ENCODE data around the gene FAM114A1. TPM values are rescaled to one million over a fixed set of nuclear protein-coding genes. Genes with fewer than 3 reads are reported as not detected.
"Not testable (repeated sequence)": the region's sequence is repeated elsewhere in the genome, so short reads cannot be mapped to it uniquely, and the experiment has no call there.

FAM114A1 gene
- total RNA-seq, 1 donor from 2014 or later = 57.4 TPM

- Histone ChIP-seq H3K4me3 (ENCODE audit: low read length in 3 of 3) (no peak overlapping the region), H3K27me3 (ENCODE audit: control insufficient read depth in 3 of 3, insufficient read depth in 3 of 3, low read length in 3 of 3) (no peaks in the 10 kb centered on the region), H3K9ac (ENCODE audit: low read depth in 1 of 3, low read length in 3 of 3) (no peak overlapping the region), H3K9me3 (ENCODE audit: control insufficient read depth in 3 of 3, low read length in 3 of 3) (no peaks in the 10 kb centered on the region), H3K4me1 (ENCODE audit: control insufficient read depth in 3 of 3, insufficient read depth in 3 of 3, low read length in 3 of 3) (no peaks in the 10 kb centered on the region), H3K27ac (ENCODE audit: low read depth, low read length) (no peak overlapping the region), H3K36me3 (ENCODE audit: control insufficient read depth in 3 of 3, insufficient read depth in 3 of 3, low read length in 3 of 3) (peaks cover 33 to 47% (median 44%) of the 10 kb centered on the region in 3 donors)
These were observed 47.2 kb downstream of the FAM114A1 start for GRCh38 chr4:38914854-38915253.

- H3K27ac ChIP-seq (ENCODE audit: low read depth, low read length) = not testable (repeated sequence)
- H3K36me3 ChIP-seq (ENCODE audit: control insufficient read depth in 3 of 3, insufficient read depth in 3 of 3, low read length in 3 of 3) = peaks cover 25 to 42% (median 37%) of the 10 kb centered on the region in 3 donors
These were observed 48.7 kb downstream of the FAM114A1 start for GRCh38 chr4:38916267-38916666.

GRCh38 chr4:38917481-38918025, 49.9 kb downstream of the FAM114A1 start:
- no peaks in the 10 kb centered on the region for H3K27me3 ChIP-seq (ENCODE audit: control insufficient read depth in 3 of 3, insufficient read depth in 3 of 3, low read length in 3 of 3)
- no peak overlapping the region for H3K9ac ChIP-seq (ENCODE audit: low read depth in 1 of 3, low read length in 3 of 3)
- no peaks in the 10 kb centered on the region for H3K4me1 ChIP-seq (ENCODE audit: control insufficient read depth in 3 of 3, insufficient read depth in 3 of 3, low read length in 3 of 3)
- H3K36me3 ChIP-seq (ENCODE audit: control insufficient read depth in 3 of 3, insufficient read depth in 3 of 3, low read length in 3 of 3) = peaks cover 24 to 45% (median 44%) of the 10 kb centered on the region in 3 donors
- no peaks in the 10 kb centered on the region for H3K9me3 ChIP-seq (ENCODE audit: control insufficient read depth in 3 of 3, low read length in 3 of 3)
- no peak overlapping the region for H3K27ac ChIP-seq (ENCODE audit: low read depth, low read length)
- H3K4me3 ChIP-seq (ENCODE audit: low read length in 3 of 3) = no peak overlapping the region

More at GRCh38 chr4:38916267-38916666, 48.7 kb downstream of the FAM114A1 start:
- not testable (repeated sequence) for H3K4me3 ChIP-seq (ENCODE audit: low read length in 3 of 3); H3K9me3 ChIP-seq (ENCODE audit: control insufficient read depth in 3 of 3, low read length in 3 of 3); H3K4me1 ChIP-seq (ENCODE audit: control insufficient read depth in 3 of 3, insufficient read depth in 3 of 3, low read length in 3 of 3); H3K27me3 ChIP-seq (ENCODE audit: control insufficient read depth in 3 of 3, insufficient read depth in 3 of 3, low read length in 3 of 3); H3K9ac ChIP-seq (ENCODE audit: low read depth in 1 of 3, low read length in 3 of 3)

GRCh38 chr4:38919494-38919893, 51.9 kb downstream of the FAM114A1 start:
- Histone ChIP-seq H3K4me1 (ENCODE audit: control insufficient read depth in 3 of 3, insufficient read depth in 3 of 3, low read length in 3 of 3) (no peaks in the 10 kb centered on the region), H3K27me3 (ENCODE audit: control insufficient read depth in 3 of 3, insufficient read depth in 3 of 3, low read length in 3 of 3) (no peaks in the 10 kb centered on the region), H3K36me3 (ENCODE audit: control insufficient read depth in 3 of 3, insufficient read depth in 3 of 3, low read length in 3 of 3) (peaks cover 24 to 49% (median 44%) of the 10 kb centered on the region in 3 donors), H3K27ac (ENCODE audit: low read depth, low read length) (no peak overlapping the region), H3K9ac (ENCODE audit: low read depth in 1 of 3, low read length in 3 of 3) (no peak overlapping the region), H3K9me3 (ENCODE audit: control insufficient read depth in 3 of 3, low read length in 3 of 3) (no peaks in the 10 kb centered on the region), H3K4me3 (ENCODE audit: low read length in 3 of 3) (no peak overlapping the region)

- Histone ChIP-seq H3K27ac (ENCODE audit: low read depth, low read length) (no peak overlapping the region), H3K27me3 (ENCODE audit: control insufficient read depth in 3 of 3, insufficient read depth in 3 of 3, low read length in 3 of 3) (no peaks in the 10 kb centered on the region)
These were observed 52.6 kb downstream of the FAM114A1 start for GRCh38 chr4:38920186-38920585.

GRCh38 chr4:38920677-38921076, 53.1 kb downstream of the FAM114A1 start:
- Histone ChIP-seq H3K9ac (ENCODE audit: low read depth in 1 of 3, low read length in 3 of 3) (no peak overlapping the region), H3K27ac (ENCODE audit: low read depth, low read length) (no peak overlapping the region), H3K27me3 (ENCODE audit: control insufficient read depth in 3 of 3, insufficient read depth in 3 of 3, low read length in 3 of 3) (no peaks in the 10 kb centered on the region), H3K9me3 (ENCODE audit: control insufficient read depth in 3 of 3, low read length in 3 of 3) (no peaks in the 10 kb centered on the region), H3K36me3 (ENCODE audit: control insufficient read depth in 3 of 3, insufficient read depth in 3 of 3, low read length in 3 of 3) (peaks cover 16 to 39% (median 35%) of the 10 kb centered on the region in 3 donors), H3K4me1 (ENCODE audit: control insufficient read depth in 3 of 3, insufficient read depth in 3 of 3, low read length in 3 of 3) (no peaks in the 10 kb centered on the region), H3K4me3 (ENCODE audit: low read length in 3 of 3) (no peak overlapping the region)

More at GRCh38 chr4:38920186-38920585, 52.6 kb downstream of the FAM114A1 start:
- Histone ChIP-seq H3K4me1 (ENCODE audit: control insufficient read depth in 3 of 3, insufficient read depth in 3 of 3, low read length in 3 of 3) (no peaks in the 10 kb centered on the region), H3K36me3 (ENCODE audit: control insufficient read depth in 3 of 3, insufficient read depth in 3 of 3, low read length in 3 of 3) (peaks cover 19 to 44% (median 39%) of the 10 kb centered on the region in 3 donors), H3K4me3 (ENCODE audit: low read length in 3 of 3) (no peak overlapping the region), H3K9me3 (ENCODE audit: control insufficient read depth in 3 of 3, low read length in 3 of 3) (no peaks in the 10 kb centered on the region), H3K9ac (ENCODE audit: low read depth in 1 of 3, low read length in 3 of 3) (no peak overlapping the region)

- peaks cover 14 to 36% (median 33%) of the 10 kb centered on the region in 3 donors for H3K36me3 ChIP-seq (ENCODE audit: control insufficient read depth in 3 of 3, insufficient read depth in 3 of 3, low read length in 3 of 3)
- H3K9ac ChIP-seq (ENCODE audit: low read depth in 1 of 3, low read length in 3 of 3) = no peak overlapping the region
- H3K27ac ChIP-seq (ENCODE audit: low read depth, low read length) = no peak overlapping the region
- H3K9me3 ChIP-seq (ENCODE audit: control insufficient read depth in 3 of 3, low read length in 3 of 3) = no peaks in the 10 kb centered on the region
- peaks cover 0 to 3% (median 0%) of the 10 kb centered on the region in 3 donors for H3K4me1 ChIP-seq (ENCODE audit: control insufficient read depth in 3 of 3, insufficient read depth in 3 of 3, low read length in 3 of 3)
- H3K27me3 ChIP-seq (ENCODE audit: control insufficient read depth in 3 of 3, insufficient read depth in 3 of 3, low read length in 3 of 3) = no peaks in the 10 kb centered on the region
- H3K4me3 ChIP-seq (ENCODE audit: low read length in 3 of 3) = no peak overlapping the region
These were observed 53.5 kb downstream of the FAM114A1 start for GRCh38 chr4:38921151-38921550.

- Histone ChIP-seq H3K9ac (ENCODE audit: low read depth in 1 of 3, low read length in 3 of 3) (no peak overlapping the region), H3K27ac (ENCODE audit: low read depth, low read length) (no peak overlapping the region), H3K36me3 (ENCODE audit: control insufficient read depth in 3 of 3, insufficient read depth in 3 of 3, low read length in 3 of 3) (peaks cover 22 to 44% (median 37%) of the 10 kb centered on the region in 3 donors)
These were observed 56.1 kb downstream of the FAM114A1 start for GRCh38 chr4:38923746-38924145.

GRCh38 chr4:38924353-38924752, 56.7 kb downstream of the FAM114A1 start:
- Histone ChIP-seq H3K36me3 (ENCODE audit: control insufficient read depth in 3 of 3, insufficient read depth in 3 of 3, low read length in 3 of 3) (peaks cover 23 to 39% (median 37%) of the 10 kb centered on the region in 3 donors), H3K9ac (ENCODE audit: low read depth in 1 of 3, low read length in 3 of 3) (no peak overlapping the region), H3K27ac (ENCODE audit: low read depth, low read length) (no peak overlapping the region), H3K27me3 (ENCODE audit: control insufficient read depth in 3 of 3, insufficient read depth in 3 of 3, low read length in 3 of 3) (no peaks in the 10 kb centered on the region), H3K4me1 (ENCODE audit: control insufficient read depth in 3 of 3, insufficient read depth in 3 of 3, low read length in 3 of 3) (peaks cover 0 to 5% (median 0%) of the 10 kb centered on the region in 3 donors), H3K4me3 (ENCODE audit: low read length in 3 of 3) (no peak overlapping the region), H3K9me3 (ENCODE audit: control insufficient read depth in 3 of 3, low read length in 3 of 3) (no peaks in the 10 kb centered on the region)

More at GRCh38 chr4:38923746-38924145, 56.1 kb downstream of the FAM114A1 start:
- Histone ChIP-seq H3K4me1 (ENCODE audit: control insufficient read depth in 3 of 3, insufficient read depth in 3 of 3, low read length in 3 of 3) (peaks cover 0 to 5% (median 0%) of the 10 kb centered on the region in 3 donors), H3K27me3 (ENCODE audit: control insufficient read depth in 3 of 3, insufficient read depth in 3 of 3, low read length in 3 of 3) (no peaks in the 10 kb centered on the region), H3K4me3 (ENCODE audit: low read length in 3 of 3) (no peak overlapping the region), H3K9me3 (ENCODE audit: control insufficient read depth in 3 of 3, low read length in 3 of 3) (no peaks in the 10 kb centered on the region)

GRCh38 chr4:38925492-38926413, 58.1 kb downstream of the FAM114A1 start:
- no peak overlapping the region for H3K9ac ChIP-seq (ENCODE audit: low read depth in 1 of 3, low read length in 3 of 3)
- H3K27me3 ChIP-seq (ENCODE audit: control insufficient read depth in 3 of 3, insufficient read depth in 3 of 3, low read length in 3 of 3) = no peaks in the 10 kb centered on the region
- no peak overlapping the region for H3K4me3 ChIP-seq (ENCODE audit: low read length in 3 of 3)
- no peaks in the 10 kb centered on the region for H3K9me3 ChIP-seq (ENCODE audit: control insufficient read depth in 3 of 3, low read length in 3 of 3)
- H3K27ac ChIP-seq (ENCODE audit: low read depth, low read length) = no peak overlapping the region
- H3K4me1 ChIP-seq (ENCODE audit: control insufficient read depth in 3 of 3, insufficient read depth in 3 of 3, low read length in 3 of 3) = peaks cover 0 to 5% (median 0%) of the 10 kb centered on the region in 3 donors
- H3K36me3 ChIP-seq (ENCODE audit: control insufficient read depth in 3 of 3, insufficient read depth in 3 of 3, low read length in 3 of 3) = peaks cover 19 to 42% (median 39%) of the 10 kb centered on the region in 3 donors
